COLO668 (cell line): ENCODE measurements around the gene FAM221A.
"Not testable (repeated sequence)": the region's sequence is repeated elsewhere in the genome, so short reads cannot be mapped to it uniquely, and the experiment has no call there.

Source experiments
- DNase-seq: peaks from one replicate; lab custom pipeline; 2025; ENCODE audit not compliant: unreplicated experiment; lab: John Stamatoyannopoulos, UW

The FAM221A gene

DNA sequence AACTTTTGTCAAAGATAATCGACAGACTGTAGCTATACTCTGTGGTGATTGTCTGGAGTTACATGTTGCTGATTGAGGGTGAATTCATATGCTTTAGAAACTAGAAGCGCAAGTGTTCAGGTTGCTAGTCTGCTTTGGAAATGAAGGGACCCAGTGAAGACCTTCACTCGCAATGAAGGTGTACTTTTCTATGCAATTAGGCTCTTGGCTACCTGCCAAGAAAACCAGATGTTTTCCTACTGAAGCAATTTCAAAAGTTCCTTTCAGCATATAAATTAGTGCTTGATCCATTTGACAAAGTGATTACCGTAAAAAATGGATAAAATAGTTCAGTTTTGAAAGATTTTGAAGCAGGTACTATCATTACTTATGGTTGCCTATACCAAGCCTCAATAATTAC is 20.0 kb downstream of the FAM221A start:
- no peak for DNase-seq

DNA sequence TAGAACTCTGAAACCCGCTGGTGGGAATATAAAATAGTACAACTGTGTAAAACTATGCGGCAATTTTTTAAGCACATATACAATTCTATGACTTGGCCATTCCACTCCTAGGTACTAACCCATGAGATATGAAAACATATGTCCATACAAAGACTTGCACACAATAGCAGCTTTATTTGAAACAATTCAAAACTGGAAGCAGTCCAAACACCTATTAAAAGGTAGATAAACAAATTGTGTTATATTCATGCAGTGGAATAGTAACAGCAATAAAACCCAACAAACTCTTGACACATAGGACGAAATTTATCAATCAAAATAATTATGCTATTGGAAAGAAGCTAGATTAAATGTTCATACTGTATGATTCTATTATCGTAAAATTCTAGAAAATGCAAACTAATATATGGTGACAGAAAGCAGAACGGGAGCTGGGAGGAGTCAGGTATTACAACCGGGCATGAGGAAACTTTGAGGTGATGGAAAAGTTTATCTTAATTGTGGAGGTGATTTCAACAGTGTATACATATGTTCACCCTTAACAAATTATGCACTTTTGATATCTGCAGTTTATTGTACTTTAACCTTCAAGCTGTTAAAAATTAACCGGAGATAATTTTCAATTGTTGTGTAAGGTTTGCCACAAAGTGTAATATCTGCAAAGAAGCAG is 29.2 kb downstream of the FAM221A start:
- DNase-seq = no peak

DNA sequence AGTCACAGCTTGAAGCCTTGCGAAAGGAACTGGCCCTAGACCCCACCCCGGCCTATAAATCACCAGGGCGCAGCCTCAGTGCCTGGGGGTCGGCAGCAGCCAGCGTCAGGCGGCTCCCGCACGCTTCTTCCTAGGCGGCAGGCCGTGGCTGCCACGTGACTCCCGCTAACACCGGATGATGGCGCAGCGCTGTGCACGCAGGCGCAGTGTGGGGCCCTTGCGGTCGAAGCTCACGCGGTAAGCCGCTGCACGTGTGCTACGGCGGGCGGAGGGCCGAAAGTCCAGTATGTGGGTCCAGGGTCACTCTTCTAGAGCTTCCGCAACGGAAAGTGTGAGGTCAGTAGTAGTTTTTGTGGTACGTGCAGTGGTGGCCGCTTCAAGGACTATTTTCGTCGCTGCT is 30.0 kb downstream of the FAM221A start, which contains the start of gene STK31:
Gene STK31, plus strand, starts transcription at position 220 of the 400 bp plus-strand sequence. Its CDS starts 67 bp downstream, at position 287.
- DNase-seq = no peak

DNA sequence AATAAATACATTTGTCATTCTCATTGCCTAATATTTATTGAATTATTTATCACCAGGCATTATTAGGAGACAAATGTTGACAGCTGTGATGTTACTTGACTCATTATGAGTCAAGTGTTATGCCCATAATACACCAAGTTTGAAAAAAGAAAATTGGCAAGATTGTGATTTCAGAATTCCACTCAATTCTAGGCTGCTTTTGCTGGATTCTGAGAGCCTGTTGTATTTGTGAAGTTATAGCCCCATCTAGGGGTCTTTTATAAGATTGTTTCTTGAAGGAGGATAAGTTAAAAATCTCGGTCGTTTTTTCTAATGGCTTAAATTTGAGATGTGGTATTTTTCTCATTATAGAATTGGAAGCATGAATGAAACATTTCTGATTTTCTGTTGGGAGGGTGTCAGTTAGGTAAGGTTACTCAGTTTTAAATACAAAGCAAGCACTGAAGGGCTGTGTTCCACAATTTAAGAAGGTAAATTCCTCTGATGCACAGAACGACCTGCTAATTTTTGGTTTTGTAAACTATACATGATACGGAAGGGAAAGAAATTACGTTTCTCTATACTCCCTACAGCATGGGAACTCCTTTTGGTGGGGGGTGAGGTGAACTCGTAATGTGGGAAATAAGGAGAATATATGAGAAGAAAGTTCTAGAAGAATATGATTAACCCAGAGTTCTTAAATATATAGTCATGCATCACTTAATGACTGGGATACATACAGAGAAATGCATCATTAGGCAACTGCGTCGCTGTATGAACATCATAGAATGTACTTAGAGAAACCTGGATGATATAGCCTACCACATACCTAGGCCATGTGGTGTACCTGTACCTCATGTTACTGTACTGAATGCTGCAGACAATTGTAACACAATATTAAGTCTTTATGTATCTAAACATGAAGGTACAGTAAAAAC is 32.6 kb downstream of the FAM221A start:
- no peak for DNase-seq

GRCh38 chr7:23713285-23714149 is 33.5 kb downstream of the FAM221A start:
- no peak for DNase-seq

DNA sequence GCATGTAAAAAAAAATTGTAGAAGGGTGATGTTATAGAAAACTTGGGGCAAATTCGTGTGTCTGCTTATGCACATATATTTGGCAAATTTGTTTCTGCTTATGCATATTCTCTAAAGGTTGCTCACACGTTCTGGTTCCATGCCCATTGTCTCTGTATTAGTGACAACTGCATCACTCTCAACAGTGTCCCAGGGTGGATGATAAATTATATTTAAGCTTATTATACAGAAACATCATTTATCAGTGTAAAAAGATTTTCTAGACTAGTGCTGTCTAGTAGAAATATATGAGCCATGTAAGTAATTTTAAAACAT is 34.1 kb downstream of the FAM221A start:
- DNase-seq = no peak

GRCh38 chr7:23714579-23714978 is 34.6 kb downstream of the FAM221A start:
- no peak for DNase-seq

GRCh38 chr7:23715099-23715498 is 35.1 kb downstream of the FAM221A start:
- no peak for DNase-seq

GRCh38 chr7:23717788-23718187 is 37.8 kb downstream of the FAM221A start:
- no peak for DNase-seq

DNA sequence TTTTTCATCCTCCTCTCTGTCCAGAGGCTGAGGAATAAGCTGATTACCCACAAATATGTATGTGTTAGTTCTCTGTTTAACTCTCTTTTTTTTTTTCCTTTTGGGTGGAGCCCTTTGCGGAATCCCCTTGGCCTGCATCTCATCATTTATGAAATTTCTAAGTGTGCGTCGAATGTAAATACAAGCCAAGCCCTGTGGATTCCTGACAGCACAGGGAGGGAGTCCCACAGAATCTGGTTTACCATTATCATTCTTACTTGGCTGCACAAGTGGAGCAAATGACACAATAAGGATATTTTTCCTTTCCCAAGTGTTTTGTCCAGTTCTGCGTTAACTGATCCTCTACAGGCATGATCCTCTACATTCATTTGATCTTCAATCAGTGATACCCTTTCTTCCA is 41.5 kb downstream of the FAM221A start:
- DNase-seq = no peak

- DNase-seq = not testable (repeated sequence)
These were observed 42.7 kb downstream of the FAM221A start for GRCh38 chr7:23722587-23723216.

DNA sequence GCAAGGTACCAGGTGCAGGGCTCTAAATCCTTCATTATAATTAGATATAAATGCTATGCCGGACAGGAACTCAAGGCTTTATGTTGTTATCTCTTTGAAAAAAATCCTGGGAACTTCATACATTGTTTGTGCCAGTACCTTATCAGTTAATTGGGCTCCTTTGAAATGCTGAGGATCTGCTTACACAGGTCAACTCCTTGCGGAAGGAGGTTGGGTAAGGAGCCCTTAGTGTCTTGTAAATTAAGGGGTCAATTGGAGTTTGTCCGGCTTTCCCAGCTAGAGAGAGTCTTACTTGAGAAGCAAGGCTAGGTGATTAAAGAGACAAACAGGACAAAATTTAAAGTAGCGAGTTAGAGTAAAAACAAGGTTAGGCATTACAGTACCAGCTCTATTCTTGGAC is 44.1 kb downstream of the FAM221A start:
- DNase-seq = not testable (repeated sequence)

GRCh38 chr7:23742051-23742450 is 62.1 kb downstream of the FAM221A start:
- no peak for DNase-seq

- DNase-seq = no peak
These were observed 63.2 kb downstream of the FAM221A start for GRCh38 chr7:23743226-23743625.

DNA sequence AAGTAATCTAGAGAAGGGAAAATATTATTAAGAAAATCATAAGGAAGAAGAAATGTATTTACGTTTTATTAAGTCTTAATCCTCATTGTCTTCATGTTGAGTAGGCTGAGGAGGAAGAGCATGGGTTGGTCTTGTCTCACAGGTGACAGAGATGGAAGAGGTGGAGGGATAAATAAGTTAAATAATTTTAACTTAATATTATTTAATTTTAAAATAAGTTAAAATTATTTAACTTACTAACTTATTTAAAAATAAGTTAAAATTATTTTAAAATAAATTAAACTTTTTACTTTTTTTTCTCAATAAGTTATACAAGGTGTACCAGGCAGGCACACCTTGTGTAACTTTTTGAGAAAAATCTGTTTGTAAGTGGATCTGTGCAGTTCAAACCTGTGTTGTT is 66.6 kb downstream of the FAM221A start:
- DNase-seq = no peak

DNA sequence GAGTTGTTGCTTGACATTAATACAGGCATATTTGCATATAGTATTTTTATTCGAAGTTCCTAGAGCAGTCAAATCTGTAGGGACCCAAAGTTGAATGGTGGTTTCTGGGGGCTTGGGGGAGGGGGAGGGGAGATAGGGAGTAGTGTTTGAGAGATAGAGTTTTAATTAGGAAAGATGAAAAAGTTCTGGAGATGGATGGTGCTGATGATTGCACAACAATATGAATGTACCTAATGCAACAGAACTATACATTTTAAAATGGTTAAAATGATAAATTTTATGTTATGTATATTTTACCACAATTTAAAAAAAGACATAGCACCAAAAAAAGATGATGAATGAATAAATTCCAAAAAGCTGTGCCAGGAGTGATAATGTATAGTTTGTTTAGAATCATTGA is 71.9 kb downstream of the FAM221A start:
- no peak for DNase-seq
